Esophagus muscularis mucosa (tissue), 4 donors: ENCODE results near the gene GAGE12C. TPM values are rescaled to one million over a fixed set of nuclear protein-coding genes. Genes with fewer than 3 reads are reported as not detected.
"Not testable (repeated sequence)": the region's sequence is repeated elsewhere in the genome, so short reads cannot be mapped to it uniquely, and the experiment has no call there.

ENCODE experiments used
- DNase-seq: peaks from one replicate; pipeline ENCODE4 v3.0.0-alpha.2; 2017; ENCODE audit errors: extremely low spot score
- H3K27ac ChIP-seq, 4 donors: fragments of 200-600 bp; sonication (generic); replicated peaks in 1 of 4; 1 replicate in 3 of 4; 2 replicates in 1 of 4; pipeline ENCODE4 v1.5.1; 2016 to 2019; ENCODE audit warnings: mild to moderate bottlenecking in 1 of 4
- H3K27me3 ChIP-seq, 4 donors: fragments of 200-600 bp; sonication (generic); one replicate each; pipeline versions ENCODE4 v1.5.1 to v1.6.0; 2016 to 2019
- H3K36me3 ChIP-seq, 4 donors: fragments of 200-600 bp; sonication (generic); one replicate each; pipeline ENCODE4 v1.5.1; 2016 to 2019
- H3K4me1 ChIP-seq, 4 donors: fragments of 200-600 bp; sonication (generic); one replicate each; pipeline ENCODE4 v1.5.1; 2016 to 2019
- H3K4me3 ChIP-seq, 4 donors: fragments of 200-600 bp; sonication (generic); 1 replicate in 2 of 4; 2 replicates in 2 of 4; pipeline ENCODE4 v1.5.1; 2016 to 2019; ENCODE audit warnings: mild to moderate bottlenecking in 4 of 4, moderate library complexity in 1 of 4
- H3K9me3 ChIP-seq, 4 donors: fragments of 200-600 bp; sonication (generic); 1 replicate in 3 of 4; 2 replicates in 1 of 4; pipeline ENCODE4 v1.5.1; 2016 to 2019
- WGBS: methylation state at CpG from one replicate; pipeline ENCODE4 v1.1.5; 2018; 5-methylcytosine and 5-hydroxymethylcytosine counted together
- intact Hi-C: fragments of 100-400 bp; cut with DNase I; formaldehyde crosslinking; loops from one replicate; pipeline ENCODE4 v1.15.1; 2023
- small RNA-seq, 3 donors: library from RNA; depleted of rRNA; stranded (forward); fragments of <200 nt; gene quantifications; one replicate each; pipeline ENCODE3, GENCODE V24; 2016
- total RNA-seq, 4 donors: library from RNA; depleted of rRNA; stranded (reverse); fragments of >200 nt; gene quantifications; one replicate each; pipeline versions ENCODE4 v1.1.0 to v1.2.1, GENCODE V29; 2016

The GAGE12C gene, protein sequence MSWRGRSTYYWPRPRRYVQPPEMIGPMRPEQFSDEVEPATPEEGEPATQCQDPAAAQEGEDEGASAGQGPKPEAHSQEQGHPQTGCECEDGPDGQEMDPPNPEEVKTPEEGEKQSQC
- not detected for total RNA-seq

DNA sequence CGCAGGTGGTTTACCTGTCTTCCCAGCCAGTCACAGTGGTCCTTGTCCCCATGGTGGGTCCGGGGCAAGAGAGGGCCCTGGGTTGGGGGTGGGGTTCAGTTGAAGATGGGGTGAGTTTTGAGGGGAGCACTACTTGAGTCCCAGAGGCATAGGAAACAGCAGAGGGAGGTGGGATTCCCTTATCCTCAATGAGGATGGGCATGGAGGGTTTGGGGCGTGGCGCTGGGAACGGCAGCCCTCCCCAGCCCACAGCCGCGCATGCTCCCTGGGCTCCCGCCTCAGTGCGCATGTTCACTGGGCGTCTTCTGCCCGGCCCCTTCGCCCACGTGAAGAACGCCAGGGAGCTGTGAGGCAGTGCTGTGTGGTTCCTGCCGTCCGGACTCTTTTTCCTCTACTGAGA lies at the start of gene GAGE12C:
Gene GAGE12C (plus strand): TSS at position 301 of the 400 bp plus-strand sequence. CDS start 1,155 bp downstream, outside the sequence.
- H3K36me3 ChIP-seq, intact Hi-C loops, H3K27ac ChIP-seq, DNase-seq, H3K27me3 ChIP-seq, H3K9me3 ChIP-seq, H3K4me1 ChIP-seq, H3K4me3 ChIP-seq: not testable (repeated sequence)
- WGBS = no CpG with 5 or more reads among the region's 16 CpGs

DNA sequence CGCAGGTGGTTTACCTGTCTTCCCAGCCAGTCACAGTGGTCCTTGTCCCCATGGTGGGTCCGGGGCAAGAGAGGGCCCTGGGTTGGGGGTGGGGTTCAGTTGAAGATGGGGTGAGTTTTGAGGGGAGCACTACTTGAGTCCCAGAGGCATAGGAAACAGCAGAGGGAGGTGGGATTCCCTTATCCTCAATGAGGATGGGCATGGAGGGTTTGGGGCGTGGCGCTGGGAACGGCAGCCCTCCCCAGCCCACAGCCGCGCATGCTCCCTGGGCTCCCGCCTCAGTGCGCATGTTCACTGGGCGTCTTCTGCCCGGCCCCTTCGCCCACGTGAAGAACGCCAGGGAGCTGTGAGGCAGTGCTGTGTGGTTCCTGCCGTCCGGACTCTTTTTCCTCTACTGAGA lies 9.5 kb downstream of the GAGE12C start, which contains the start of gene GAGE12D:
Gene GAGE12D (plus strand): TSS at position 301 of the 400 bp plus-strand sequence. CDS start 1,155 bp downstream, outside the sequence.
- H3K4me3 ChIP-seq, H3K9me3 ChIP-seq, H3K27me3 ChIP-seq, H3K27ac ChIP-seq, DNase-seq, intact Hi-C loops, H3K36me3 ChIP-seq, H3K4me1 ChIP-seq: not testable (repeated sequence)
- WGBS = no CpG with 5 or more reads among the region's 16 CpGs

DNA sequence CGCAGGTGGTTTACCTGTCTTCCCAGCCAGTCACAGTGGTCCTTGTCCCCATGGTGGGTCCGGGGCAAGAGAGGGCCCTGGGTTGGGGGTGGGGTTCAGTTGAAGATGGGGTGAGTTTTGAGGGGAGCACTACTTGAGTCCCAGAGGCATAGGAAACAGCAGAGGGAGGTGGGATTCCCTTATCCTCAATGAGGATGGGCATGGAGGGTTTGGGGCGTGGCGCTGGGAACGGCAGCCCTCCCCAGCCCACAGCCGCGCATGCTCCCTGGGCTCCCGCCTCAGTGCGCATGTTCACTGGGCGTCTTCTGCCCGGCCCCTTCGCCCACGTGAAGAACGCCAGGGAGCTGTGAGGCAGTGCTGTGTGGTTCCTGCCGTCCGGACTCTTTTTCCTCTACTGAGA lies 19.0 kb downstream of the GAGE12C start, which contains the start of gene GAGE12E:
Gene GAGE12E (plus strand): TSS at position 301 of the 400 bp plus-strand sequence. CDS start 1,155 bp downstream, outside the sequence.
- H3K4me3 ChIP-seq, H3K27ac ChIP-seq, H3K36me3 ChIP-seq, intact Hi-C loops, H3K9me3 ChIP-seq, H3K27me3 ChIP-seq, H3K4me1 ChIP-seq, DNase-seq: not testable (repeated sequence)
- no CpG with 5 or more reads among the region's 16 CpGs for WGBS

DNA sequence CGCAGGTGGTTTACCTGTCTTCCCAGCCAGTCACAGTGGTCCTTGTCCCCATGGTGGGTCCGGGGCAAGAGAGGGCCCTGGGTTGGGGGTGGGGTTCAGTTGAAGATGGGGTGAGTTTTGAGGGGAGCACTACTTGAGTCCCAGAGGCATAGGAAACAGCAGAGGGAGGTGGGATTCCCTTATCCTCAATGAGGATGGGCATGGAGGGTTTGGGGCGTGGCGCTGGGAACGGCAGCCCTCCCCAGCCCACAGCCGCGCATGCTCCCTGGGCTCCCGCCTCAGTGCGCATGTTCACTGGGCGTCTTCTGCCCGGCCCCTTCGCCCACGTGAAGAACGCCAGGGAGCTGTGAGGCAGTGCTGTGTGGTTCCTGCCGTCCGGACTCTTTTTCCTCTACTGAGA lies 28.6 kb downstream of the GAGE12C start, which contains the start of gene GAGE12F:
Gene GAGE12F (plus strand): TSS at position 301 of the 400 bp plus-strand sequence. CDS start 1,155 bp downstream, outside the sequence.
- H3K36me3 ChIP-seq, H3K4me1 ChIP-seq, DNase-seq, H3K4me3 ChIP-seq, H3K9me3 ChIP-seq, H3K27me3 ChIP-seq, H3K27ac ChIP-seq, intact Hi-C loops: not testable (repeated sequence)
- WGBS = no CpG with 5 or more reads among the region's 16 CpGs

DNA sequence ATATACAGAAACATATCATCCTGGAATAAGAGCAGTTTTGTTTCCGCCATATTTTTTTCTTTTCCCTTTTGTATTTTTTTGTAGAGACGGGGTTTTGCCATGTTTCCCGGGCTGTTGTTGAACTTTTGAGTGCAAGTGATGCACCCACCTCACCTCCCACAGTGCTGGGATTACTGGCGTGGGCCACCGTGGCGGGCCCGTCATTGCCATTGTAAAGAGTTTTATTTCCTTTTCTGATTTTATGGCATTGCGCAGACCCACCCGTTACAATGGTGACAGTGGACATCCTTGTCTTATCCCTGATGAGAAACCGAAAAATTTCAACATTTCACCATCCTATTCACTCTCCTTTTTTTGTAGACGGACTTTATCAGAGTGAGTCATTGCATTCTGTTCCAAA lies 36.8 kb downstream of the GAGE12C start:
- 95% methylated on average over 4 of the region's 11 CpGs for WGBS
- H3K27me3 ChIP-seq, H3K4me3 ChIP-seq, DNase-seq, H3K9me3 ChIP-seq, intact Hi-C loops, H3K27ac ChIP-seq, H3K4me1 ChIP-seq, H3K36me3 ChIP-seq: not testable (repeated sequence)

DNA sequence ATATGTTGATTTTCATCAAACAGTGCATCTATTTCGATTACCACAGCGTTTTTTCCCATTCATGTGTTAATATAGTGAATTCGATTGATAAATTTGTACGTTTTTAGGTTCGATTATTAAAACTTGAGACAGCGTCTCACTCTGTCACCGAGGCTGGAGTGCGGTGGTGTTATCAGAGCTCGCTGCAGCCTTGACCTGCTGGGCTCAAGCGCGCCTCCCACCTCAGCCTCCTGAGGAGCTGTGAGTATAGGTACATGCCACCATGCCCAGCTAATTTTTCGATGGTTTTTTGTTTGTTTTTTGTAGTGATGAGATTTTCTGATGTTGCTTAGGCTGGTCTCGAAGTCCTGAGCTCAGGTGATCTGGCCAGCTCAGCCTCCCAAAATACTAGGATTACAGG lies 37.2 kb downstream of the GAGE12C start:
- intact Hi-C loops, DNase-seq: not testable (repeated sequence)

DNA sequence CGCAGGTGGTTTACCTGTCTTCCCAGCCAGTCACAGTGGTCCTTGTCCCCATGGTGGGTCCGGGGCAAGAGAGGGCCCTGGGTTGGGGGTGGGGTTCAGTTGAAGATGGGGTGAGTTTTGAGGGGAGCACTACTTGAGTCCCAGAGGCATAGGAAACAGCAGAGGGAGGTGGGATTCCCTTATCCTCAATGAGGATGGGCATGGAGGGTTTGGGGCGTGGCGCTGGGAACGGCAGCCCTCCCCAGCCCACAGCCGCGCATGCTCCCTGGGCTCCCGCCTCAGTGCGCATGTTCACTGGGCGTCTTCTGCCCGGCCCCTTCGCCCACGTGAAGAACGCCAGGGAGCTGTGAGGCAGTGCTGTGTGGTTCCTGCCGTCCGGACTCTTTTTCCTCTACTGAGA lies 38.1 kb downstream of the GAGE12C start, which contains the start of gene GAGE12G:
Gene GAGE12G (plus strand): TSS at position 301 of the 400 bp plus-strand sequence. CDS start 1,155 bp downstream, outside the sequence.
- H3K27ac ChIP-seq, intact Hi-C loops, H3K4me1 ChIP-seq, H3K4me3 ChIP-seq, H3K9me3 ChIP-seq, H3K36me3 ChIP-seq, H3K27me3 ChIP-seq, DNase-seq: not testable (repeated sequence)
- no CpG with 5 or more reads among the region's 16 CpGs for WGBS

More for the DNA sequence above, 37.2 kb downstream of the GAGE12C start:
- H3K4me1 ChIP-seq, H3K4me3 ChIP-seq, H3K36me3 ChIP-seq, H3K27ac ChIP-seq, H3K27me3 ChIP-seq, H3K9me3 ChIP-seq: not testable (repeated sequence)
- 87% methylated on average over 8 of the region's 13 CpGs for WGBS

DNA sequence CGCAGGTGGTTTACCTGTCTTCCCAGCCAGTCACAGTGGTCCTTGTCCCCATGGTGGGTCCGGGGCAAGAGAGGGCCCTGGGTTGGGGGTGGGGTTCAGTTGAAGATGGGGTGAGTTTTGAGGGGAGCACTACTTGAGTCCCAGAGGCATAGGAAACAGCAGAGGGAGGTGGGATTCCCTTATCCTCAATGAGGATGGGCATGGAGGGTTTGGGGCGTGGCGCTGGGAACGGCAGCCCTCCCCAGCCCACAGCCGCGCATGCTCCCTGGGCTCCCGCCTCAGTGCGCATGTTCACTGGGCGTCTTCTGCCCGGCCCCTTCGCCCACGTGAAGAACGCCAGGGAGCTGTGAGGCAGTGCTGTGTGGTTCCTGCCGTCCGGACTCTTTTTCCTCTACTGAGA lies 47.7 kb downstream of the GAGE12C start, which contains the start of gene GAGE12H:
Gene GAGE12H (plus strand): TSS at position 301 of the 400 bp plus-strand sequence. CDS start 1,155 bp downstream, outside the sequence.
- H3K4me3 ChIP-seq, H3K27ac ChIP-seq, DNase-seq, H3K27me3 ChIP-seq, intact Hi-C loops, H3K9me3 ChIP-seq, H3K4me1 ChIP-seq, H3K36me3 ChIP-seq: not testable (repeated sequence)
- WGBS = no CpG with 5 or more reads among the region's 16 CpGs

Small RNA genes lying within 50 kb of the gene (small RNA-seq; reads per million reads assigned to genes)
- 0 reads per million in 3 donors for gene GAGE12B

Other genes with a start within 250 kb of the GAGE12C start
- 1 to 10 TPM in 1 of 4 donors, not detected in 3; 1.2 TPM for gene GAGE10, start 228.5 kb upstream of the GAGE12C start, total RNA-seq
- gene GAGE12J, start 210.1 kb upstream of the GAGE12C start, total RNA-seq = not detected
- not detected for gene GAGE13, start 200.6 kb upstream of the GAGE12C start, total RNA-seq
- not detected for gene GAGE12D, start 9.6 kb downstream of the GAGE12C start, total RNA-seq
- gene GAGE12E, start 19.1 kb downstream of the GAGE12C start, total RNA-seq = not detected
- not detected for gene GAGE12F, start 28.7 kb downstream of the GAGE12C start, total RNA-seq
- gene GAGE12G, start 38.2 kb downstream of the GAGE12C start, total RNA-seq = not detected
- not detected for gene GAGE12H, start 47.8 kb downstream of the GAGE12C start, total RNA-seq
- gene GAGE2A, start 57.3 kb downstream of the GAGE12C start, total RNA-seq = not detected
- gene GAGE1, start 66.8 kb downstream of the GAGE12C start, total RNA-seq = not detected
- gene PAGE1, start 163.8 kb downstream of the GAGE12C start, total RNA-seq = not detected